Kidney epithelial cell (primary cell): Measurements from ENCODE around the gene AADACL4. TPM values are rescaled to one million over a fixed set of nuclear protein-coding genes. Genes with fewer than 3 reads are reported as not detected.

ENCODE experiments used
- DNase-seq: peaks from one replicate; pipeline ENCODE4 v3.0.0-alpha.2; 2010; ENCODE audit warnings: low read depth
- H3K27me3 ChIP-seq: 2 replicates; pipeline ENCODE4 v1.6.0; 2011; ENCODE audit warnings: low read length; ENCODE audit not compliant: control insufficient read depth, insufficient read depth
- H3K36me3 ChIP-seq: 2 replicates; pipeline ENCODE4 v1.5.1; 2011; ENCODE audit warnings: low read length; ENCODE audit not compliant: control insufficient read depth, insufficient read depth
- H3K4me3 ChIP-seq: 2 replicates; pipeline ENCODE4 v1.5.1; 2011; ENCODE audit warnings: low read depth, mild to moderate bottlenecking, control low read depth, low read length
- total RNA-seq: library from RNA; depleted of rRNA; stranded (reverse); fragments of >200 nt; gene quantifications from 2 replicates; pipeline ENCODE4 v1.2.3, GENCODE V29; 2015
- TF ChIP-seq, protein P1 (sequence below): IDR thresholded peaks from 2 replicates; pipeline ENCODE4 v1.5.1; 2011; ENCODE audit warnings: mild to moderate bottlenecking, moderate library complexity, low read length, control low read depth, inconsistent platforms; ENCODE audit not compliant: insufficient read depth, poor library complexity, severe bottlenecking

AADACL4 gene
- total RNA-seq, 1 donor from 2014 or later = not detected

DNA sequence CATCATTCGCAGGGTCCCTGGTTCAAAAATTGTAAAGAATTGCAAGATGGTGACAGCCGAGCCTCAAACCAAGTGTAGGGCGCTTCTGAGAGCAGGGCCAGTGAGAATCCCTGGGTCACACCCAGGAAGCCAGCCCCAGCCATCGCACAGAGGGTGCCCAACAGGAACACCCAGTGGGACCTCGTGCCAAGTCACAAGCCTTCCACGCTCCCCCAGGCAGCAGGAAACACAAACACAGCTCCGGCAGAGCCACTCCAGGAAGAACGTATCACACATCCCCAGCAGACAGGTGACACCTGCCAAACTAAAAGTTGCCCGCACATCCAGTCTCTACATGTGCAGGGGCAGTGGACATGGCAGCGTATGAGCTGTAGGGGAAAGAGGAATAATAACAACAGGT, 46.1 kb upstream of the AADACL4 start:
- no peak for DNase-seq
- TF ChIP-seq, protein P1, sequence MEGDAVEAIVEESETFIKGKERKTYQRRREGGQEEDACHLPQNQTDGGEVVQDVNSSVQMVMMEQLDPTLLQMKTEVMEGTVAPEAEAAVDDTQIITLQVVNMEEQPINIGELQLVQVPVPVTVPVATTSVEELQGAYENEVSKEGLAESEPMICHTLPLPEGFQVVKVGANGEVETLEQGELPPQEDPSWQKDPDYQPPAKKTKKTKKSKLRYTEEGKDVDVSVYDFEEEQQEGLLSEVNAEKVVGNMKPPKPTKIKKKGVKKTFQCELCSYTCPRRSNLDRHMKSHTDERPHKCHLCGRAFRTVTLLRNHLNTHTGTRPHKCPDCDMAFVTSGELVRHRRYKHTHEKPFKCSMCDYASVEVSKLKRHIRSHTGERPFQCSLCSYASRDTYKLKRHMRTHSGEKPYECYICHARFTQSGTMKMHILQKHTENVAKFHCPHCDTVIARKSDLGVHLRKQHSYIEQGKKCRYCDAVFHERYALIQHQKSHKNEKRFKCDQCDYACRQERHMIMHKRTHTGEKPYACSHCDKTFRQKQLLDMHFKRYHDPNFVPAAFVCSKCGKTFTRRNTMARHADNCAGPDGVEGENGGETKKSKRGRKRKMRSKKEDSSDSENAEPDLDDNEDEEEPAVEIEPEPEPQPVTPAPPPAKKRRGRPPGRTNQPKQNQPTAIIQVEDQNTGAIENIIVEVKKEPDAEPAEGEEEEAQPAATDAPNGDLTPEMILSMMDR = no peak
- Histone ChIP-seq H3K4me3 (no peak overlapping the region), H3K27me3 (no peaks in the 10 kb centered on the region), H3K36me3 (no peaks in the 10 kb centered on the region)

DNA sequence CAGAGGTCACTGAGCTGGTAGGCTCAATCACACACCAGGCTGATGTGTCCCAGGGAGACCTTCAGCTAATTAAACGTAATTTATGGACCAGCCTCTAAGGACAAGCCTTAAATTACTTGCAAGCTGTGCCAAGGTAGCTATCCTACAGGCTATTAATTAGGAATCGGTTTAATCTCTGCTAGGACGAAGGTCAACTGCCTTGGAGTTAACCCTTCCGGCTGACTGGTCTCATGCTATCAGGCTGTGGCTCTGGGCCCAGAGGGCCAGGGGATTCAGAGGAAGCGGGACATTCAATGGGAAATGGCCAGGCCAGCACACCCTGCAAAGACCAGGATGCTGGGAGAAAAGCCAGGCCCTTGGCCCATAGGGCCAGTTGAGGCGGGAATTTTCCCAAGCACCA, 44.9 kb upstream of the AADACL4 start:
- TF ChIP-seq, protein P1 = no peak
- H3K4me3 ChIP-seq = no peak overlapping the region
- no peaks in the 10 kb centered on the region for H3K27me3 ChIP-seq
- H3K36me3 ChIP-seq = no peaks in the 10 kb centered on the region
- no peak for DNase-seq

DNA sequence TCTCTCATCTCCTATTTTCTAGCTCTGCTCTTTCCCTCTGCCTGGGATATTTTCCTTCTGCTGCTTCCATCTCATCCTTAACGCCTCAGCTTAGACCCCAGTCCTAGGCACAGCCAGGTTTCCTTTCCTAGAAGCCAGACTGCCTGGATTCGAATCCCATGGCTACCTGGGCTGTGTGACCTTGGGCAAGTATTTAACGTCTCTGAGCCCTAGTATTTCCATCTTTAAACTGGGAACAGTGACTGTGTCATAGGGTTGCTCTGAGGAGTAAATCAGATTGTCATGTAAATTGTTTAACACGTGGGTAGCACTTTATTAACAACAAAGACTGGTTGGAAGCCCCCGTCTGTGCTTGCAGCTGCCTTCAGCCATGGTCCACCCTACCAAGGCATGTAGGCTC, 44.2 kb upstream of the AADACL4 start:
- no peak for DNase-seq
- TF ChIP-seq, protein P1 = no peak
- Histone ChIP-seq H3K36me3 (no peaks in the 10 kb centered on the region), H3K27me3 (no peaks in the 10 kb centered on the region), H3K4me3 (no peak overlapping the region)

DNA sequence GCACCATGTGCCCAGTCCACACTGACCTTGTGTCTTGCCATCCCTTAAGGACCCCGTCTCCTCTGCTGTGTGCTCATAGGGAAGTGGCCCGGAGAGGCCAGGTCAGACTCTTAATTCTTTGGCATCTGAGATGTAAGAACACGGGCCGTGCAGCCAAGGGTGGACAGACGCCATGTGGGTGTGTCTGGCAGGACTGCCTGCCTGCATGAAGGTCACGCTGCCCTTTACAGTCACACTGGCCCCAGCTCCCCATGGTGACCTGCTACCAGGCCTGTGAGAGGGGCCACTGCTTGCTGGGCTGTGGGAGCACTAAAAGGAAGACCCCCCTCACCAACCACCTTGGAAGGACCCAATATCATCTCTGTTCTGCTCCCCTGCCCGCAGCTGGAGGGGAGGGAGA, 43.5 kb upstream of the AADACL4 start:
- TF ChIP-seq, protein P1 = no peak
- Histone ChIP-seq H3K27me3 (no peaks in the 10 kb centered on the region), H3K36me3 (no peaks in the 10 kb centered on the region), H3K4me3 (no peak overlapping the region)
- no peak for DNase-seq

DNA sequence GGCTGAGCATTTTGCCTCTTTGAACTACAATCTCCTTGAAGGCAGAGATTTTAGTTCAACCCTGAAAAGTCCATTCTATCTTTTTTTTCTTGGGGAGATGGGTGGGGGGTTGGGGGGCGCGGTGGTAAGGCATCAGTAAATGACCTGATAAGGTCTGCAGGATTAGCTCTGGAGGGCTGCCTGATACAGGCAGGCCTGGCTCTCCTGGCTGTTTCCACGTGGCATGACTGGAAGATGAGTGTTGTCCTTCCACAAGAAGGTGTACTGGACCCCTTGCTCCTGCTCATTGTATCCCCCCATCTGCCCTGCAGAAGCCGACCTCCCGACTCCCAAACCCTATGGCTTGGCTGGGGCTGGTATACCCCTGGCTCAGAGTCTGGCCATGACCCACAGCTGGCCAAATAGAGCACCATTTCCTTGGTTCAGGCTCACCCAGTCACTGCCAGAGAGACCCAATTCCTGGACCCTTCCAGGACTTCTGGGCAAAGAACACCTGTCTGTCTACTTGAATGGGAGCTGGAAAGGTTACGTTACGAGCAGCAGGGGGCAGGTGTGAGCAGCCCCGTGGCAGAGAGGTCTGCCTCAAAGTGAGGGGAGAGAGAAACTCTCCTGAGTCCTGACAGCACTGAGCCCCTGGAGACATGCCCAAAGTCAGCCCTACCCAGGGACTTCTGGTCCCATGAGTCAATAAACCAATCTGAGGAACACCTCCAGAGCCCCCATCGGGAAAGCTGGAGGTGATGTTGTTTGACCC, 42.8 kb upstream of the AADACL4 start:
- no peak for DNase-seq
- no peaks in the 10 kb centered on the region for H3K27me3 ChIP-seq
- no peaks in the 10 kb centered on the region for H3K36me3 ChIP-seq
- no peak overlapping the region for H3K4me3 ChIP-seq
- TF ChIP-seq, protein P1 = peak; percentile 54
